22Rv1 (cell line): Measurements from ENCODE around the gene MT1F.
A peak's percentile ranks its signal among the peaks of the same experiment; 100 is the strongest.

Experiments used
- H3K27ac ChIP-seq: fragments of 450-650 bp; 2 replicates; pipeline ENCODE4 v1.5.1; 2017
- ZFX ChIP-seq: fragments of 450-650 bp; IDR thresholded peaks from 2 replicates; pipeline ENCODE4 v1.6.1; 2017; ENCODE audit warnings: antibody characterized with exemption, borderline replicate concordance
- TF ChIP-seq, protein P1 (sequence below): fragments of 450-650 bp; IDR thresholded peaks from 2 replicates; pipeline ENCODE4 v1.5.1; 2017; ENCODE audit warnings: mild to moderate bottlenecking

The MT1F gene

GRCh38 chr16:56657555-56658326 lies at the start of gene MT1F:
TSS of gene MT1F (plus strand) at chr16:56657959. CDS start at chr16:56658059, 100 bp downstream.
- no peak within 1 kb of the TSS for H3K27ac ChIP-seq
- TF ChIP-seq, protein P1, sequence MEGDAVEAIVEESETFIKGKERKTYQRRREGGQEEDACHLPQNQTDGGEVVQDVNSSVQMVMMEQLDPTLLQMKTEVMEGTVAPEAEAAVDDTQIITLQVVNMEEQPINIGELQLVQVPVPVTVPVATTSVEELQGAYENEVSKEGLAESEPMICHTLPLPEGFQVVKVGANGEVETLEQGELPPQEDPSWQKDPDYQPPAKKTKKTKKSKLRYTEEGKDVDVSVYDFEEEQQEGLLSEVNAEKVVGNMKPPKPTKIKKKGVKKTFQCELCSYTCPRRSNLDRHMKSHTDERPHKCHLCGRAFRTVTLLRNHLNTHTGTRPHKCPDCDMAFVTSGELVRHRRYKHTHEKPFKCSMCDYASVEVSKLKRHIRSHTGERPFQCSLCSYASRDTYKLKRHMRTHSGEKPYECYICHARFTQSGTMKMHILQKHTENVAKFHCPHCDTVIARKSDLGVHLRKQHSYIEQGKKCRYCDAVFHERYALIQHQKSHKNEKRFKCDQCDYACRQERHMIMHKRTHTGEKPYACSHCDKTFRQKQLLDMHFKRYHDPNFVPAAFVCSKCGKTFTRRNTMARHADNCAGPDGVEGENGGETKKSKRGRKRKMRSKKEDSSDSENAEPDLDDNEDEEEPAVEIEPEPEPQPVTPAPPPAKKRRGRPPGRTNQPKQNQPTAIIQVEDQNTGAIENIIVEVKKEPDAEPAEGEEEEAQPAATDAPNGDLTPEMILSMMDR = no peak
- TF ChIP-seq ZFX = no peak

DNA sequence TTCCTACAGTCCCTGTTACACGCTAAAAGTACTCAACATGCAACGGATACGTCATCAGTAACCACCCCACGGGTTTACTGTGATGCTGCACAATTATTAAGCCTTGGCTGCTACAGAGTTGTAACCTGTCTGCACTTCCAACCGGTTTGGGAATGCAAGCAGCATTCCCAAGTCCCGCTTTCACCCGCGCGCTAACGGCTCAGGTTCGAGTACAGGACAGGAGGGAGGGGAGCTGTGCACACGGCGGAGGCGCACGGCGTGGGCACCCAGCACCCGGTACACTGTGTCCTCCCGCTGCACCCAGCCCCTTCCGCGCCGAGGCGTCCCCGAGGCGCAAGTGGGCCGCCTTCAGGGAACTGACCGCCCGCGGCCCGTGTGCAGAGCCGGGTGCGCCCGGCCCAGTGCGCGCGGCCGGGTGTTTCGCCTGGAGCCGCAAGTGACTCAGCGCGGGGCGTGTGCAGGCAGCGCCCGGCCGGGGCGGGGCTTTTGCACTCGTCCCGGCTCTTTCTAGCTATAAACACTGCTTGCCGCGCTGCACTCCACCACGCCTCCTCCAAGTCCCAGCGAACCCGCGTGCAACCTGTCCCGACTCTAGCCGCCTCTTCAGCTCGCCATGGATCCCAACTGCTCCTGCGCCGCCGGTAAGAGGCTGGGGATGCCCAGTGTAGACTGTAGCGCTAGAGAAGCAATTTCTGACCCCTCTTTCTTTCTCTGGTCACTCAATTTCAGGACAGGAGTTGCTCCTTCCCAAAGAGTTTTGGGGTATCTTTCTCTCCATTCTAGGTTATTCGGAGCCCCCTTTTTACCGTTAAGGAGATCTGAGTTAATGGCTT lies 49.5 kb upstream of the MT1F start, which contains the start of gene MT2A:
Gene MT2A (plus strand): TSS at position 542 of the 833 bp plus-strand sequence. CDS start 72 bp downstream, at position 614.
- TF ChIP-seq, protein P1 = peak; percentile 4
- no peak for TF ChIP-seq ZFX
- H3K27ac ChIP-seq = peak within 1 kb of the TSS; percentile 68

- peak overlapping the region; percentile 68 for H3K27ac ChIP-seq
- TF ChIP-seq, protein P1 = no peak; the same call in 1 of the 2 replicates
- no peak for TF ChIP-seq ZFX
These were observed 48.8 kb upstream of the MT1F start for GRCh38 chr16:56608876-56609462.

- H3K27ac ChIP-seq = peak overlapping the region; percentile 68
- TF ChIP-seq, protein P1 = no peak
- TF ChIP-seq ZFX = no peak
These were observed 48.3 kb upstream of the MT1F start for GRCh38 chr16:56609463-56609921.

GRCh38 chr16:56610017-56610608 lies 47.6 kb upstream of the MT1F start:
- peak overlapping the region; percentile 68 for H3K27ac ChIP-seq
- TF ChIP-seq, protein P1 = no peak
- no peak for TF ChIP-seq ZFX

DNA sequence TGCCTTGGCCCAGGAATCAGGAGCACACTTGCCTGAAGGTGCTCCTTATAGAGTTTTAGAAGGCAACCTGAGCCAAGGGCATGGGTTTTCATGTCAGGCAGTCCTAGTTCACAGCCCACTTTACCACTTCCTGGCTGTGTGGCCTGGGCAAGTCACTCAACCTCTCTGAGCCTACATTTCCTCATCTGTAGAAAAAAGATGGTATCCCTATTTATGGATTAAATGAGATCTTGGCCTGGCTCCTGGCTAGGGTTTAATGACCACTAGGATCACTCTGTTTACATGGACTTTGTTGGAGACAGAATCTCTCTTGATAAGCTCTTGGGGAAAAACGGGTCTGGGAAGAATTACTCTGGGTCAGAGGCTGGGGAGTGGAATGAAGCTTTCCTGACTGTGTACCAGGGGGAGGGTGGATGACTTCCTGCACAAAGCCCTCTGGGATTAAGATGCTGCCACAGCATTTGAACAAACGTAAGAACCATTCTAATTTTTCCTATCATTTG lies 47.1 kb upstream of the MT1F start:
- TF ChIP-seq, protein P1 = no peak
- TF ChIP-seq ZFX = no peak
- peak overlapping the region; percentile 68 for H3K27ac ChIP-seq
